ENCODE data around the gene MKRN1.
"Not testable (repeated sequence)": the region's sequence is repeated elsewhere in the genome, so short reads cannot be mapped to it uniquely, and the experiment has no call there.

MKRN1 gene, protein sequence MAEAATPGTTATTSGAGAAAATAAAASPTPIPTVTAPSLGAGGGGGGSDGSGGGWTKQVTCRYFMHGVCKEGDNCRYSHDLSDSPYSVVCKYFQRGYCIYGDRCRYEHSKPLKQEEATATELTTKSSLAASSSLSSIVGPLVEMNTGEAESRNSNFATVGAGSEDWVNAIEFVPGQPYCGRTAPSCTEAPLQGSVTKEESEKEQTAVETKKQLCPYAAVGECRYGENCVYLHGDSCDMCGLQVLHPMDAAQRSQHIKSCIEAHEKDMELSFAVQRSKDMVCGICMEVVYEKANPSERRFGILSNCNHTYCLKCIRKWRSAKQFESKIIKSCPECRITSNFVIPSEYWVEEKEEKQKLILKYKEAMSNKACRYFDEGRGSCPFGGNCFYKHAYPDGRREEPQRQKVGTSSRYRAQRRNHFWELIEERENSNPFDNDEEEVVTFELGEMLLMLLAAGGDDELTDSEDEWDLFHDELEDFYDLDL

DNA sequence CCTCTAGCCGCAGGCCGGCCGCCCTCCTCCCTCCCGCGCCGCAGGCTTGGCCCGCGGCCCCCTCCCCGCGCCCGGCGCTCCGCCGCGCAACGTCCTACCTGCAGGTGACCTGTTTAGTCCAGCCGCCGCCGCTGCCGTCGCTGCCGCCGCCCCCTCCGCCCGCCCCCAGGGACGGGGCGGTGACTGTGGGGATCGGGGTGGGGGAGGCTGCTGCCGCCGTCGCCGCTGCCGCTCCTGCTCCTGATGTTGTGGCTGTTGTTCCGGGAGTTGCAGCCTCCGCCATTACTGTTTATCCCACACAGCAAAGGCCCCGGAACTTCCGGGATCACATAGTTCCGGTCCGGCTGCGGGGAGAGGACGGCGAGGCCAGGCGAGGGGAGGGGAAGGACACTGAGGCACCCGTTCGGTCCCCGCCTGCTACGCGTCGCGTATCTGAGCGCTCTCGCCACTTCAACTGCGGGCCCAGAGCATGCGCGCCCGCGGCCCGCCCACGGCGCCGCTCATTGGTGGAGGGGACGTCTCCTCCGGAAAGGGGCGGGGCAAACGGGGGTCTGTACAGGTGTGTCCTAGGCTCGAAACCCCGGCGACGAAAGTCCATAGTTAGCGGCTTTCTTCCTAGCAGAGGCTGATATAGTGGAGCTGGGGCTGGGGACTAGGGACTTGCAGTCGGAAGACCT, at the start of gene MKRN1:
MKRN1 (minus strand) TSS at position 444 of the 677 bp plus-strand sequence; CDS start at position 283, 161 bp downstream.
- peak; percentile 95 for DNase-seq (ENCODE audit: low spot score)

DNA sequence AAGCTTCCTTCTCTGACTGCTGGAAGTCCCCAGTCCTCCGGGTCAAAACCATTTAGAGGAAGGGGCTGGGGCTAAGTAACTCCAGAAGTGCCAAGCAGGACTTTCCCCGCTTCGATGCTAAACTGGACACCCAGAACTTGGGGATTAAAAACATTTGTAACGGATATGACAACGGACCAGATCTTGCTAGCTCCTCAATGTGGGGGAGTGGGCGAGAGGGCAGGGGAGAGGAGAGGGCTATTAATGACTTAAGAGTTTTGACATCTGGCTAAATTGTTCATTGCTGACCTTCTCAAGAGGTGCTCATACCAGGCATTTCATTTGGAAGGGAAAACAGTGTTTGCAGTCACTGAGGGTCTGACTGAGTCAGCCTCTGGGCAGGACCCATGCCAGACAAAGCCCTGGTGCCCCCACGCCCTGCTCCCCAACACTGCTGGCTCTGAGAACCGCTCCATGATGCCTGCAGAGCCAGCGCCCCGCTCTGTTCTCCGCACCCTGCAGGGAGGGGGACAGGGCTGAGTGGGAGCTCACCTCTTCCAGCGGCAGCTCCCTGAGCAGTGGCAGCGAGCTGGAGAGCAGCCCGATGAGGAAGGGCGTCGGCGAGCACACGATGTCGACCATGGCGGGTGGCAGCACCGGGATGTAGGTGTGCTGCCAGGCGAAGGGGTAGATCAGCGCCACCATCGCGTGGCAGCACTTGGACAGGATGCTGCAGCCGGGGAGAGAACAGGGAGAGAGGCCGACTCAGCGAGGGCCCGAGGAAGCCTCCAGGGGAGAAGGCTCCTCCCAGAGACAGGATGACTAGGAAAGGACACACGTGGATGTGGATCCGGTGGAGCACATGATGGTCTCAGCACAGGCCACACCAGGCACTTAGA, 47.7 kb upstream of the MKRN1 start:
- no peak for DNase-seq (ENCODE audit: low spot score)

DNA sequence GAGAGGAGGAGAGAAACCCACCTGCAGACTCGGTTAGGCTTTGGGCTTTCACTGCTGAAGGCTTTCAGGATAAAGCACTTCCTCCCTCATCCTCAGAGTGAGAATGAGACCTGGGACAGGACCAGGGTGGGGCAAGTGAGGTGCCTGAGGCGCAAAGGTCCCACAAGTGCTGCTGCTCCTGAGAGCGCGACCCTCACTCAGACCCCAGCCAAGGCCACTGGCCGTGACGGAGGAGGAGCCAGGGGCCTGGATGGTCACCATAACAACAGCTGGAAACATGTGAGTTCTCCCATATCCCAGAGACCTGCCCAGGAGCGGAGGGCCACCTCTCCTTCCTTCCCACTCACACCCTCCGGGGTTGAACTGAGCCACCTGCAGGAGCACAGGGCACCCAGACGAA, 46.9 kb upstream of the MKRN1 start:
- DNase-seq (ENCODE audit: low spot score), result no peak

DNA sequence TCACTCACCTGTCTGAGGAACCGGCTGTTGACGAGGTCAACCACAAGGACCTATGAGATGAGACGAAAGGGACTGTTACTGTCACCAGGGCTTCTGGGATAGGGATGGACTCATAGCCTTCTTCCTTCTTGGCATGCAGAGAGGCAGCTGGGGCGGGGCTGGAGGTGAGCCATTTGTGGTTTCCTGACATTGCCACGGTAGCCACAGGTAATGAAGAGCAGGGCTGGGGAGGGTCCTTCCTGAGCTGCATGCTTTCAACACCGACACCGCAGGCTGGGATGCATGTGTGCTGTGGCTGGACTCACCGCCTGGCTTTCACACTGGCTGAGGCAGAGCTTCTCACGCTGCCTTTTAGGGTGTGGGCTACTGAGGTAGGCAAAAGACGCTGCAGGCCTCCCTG, 46.4 kb upstream of the MKRN1 start:
- no peak for DNase-seq (ENCODE audit: low spot score)

DNA sequence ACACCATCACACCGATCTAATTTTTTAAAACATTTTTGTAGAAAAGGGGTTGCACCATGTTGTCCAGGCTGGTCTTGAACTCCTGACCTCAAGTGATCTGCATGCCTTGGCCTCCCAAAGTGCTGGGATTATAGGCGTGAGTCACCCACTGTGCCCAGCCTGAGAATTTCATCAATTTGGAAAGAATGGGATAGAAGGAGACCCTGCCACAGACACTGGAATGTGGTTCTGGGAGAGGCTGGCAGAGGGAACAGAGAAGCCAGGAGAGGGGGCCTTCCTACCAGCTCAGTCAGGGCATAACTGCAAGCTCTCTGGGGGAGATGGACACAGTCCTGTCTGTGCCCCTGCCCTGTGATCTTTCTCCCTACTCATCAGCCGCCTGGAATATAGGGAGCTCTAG, 42.1 kb upstream of the MKRN1 start:
- DNase-seq (ENCODE audit: low spot score), result no peak

DNA sequence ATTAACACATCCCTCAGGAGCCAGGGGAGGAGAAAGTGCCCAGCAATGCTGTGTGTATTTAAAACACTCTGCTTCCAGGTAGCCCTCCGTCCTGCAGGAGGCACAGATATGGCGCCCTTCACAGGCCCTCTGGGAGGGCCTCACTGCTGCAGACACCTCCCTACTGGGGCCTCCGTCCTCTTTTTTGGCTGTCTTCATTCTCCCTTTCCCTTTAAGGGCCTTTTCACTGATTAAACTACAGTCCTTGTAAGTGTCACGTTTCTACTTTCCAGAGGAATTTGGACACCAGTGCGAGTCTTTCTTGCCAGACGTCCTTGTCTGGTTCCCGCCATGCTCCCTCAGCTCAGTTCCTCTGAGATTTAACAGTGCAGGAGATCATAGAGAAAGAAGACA, 39.7 kb upstream of the MKRN1 start:
- DNase-seq (ENCODE audit: low spot score), result no peak

DNA sequence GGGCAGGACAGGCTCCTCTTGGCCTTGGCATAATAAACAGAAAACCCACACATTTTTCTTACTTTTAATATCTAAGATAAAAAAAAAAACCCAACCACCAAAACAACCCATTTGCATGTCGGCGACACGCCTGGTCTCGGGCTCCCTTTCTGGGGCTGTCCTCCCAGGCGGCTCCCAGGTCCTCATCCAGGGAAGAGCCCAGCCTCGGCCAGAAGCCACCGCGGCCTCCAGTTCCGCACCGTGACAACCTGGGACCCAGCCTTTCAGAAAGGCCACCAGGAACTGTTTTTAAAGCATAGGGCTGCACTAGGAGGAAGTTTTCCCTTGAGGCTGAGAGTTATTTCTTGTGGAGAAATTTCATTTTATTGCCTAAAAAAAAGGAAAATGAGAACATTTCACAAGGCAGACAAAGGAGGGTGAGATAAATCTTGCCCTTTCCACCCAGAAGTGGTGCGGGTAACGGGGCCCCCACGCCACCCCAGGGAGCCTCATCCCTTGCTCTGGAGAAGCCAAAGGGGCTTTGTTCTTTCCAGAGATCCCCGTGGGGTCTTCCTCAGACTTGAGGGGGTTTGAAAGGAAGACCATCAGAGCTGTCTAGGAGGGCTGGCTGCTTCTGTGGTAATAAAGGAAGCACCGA, 39.2 kb upstream of the MKRN1 start:
- no peak for DNase-seq (ENCODE audit: low spot score)

DNA sequence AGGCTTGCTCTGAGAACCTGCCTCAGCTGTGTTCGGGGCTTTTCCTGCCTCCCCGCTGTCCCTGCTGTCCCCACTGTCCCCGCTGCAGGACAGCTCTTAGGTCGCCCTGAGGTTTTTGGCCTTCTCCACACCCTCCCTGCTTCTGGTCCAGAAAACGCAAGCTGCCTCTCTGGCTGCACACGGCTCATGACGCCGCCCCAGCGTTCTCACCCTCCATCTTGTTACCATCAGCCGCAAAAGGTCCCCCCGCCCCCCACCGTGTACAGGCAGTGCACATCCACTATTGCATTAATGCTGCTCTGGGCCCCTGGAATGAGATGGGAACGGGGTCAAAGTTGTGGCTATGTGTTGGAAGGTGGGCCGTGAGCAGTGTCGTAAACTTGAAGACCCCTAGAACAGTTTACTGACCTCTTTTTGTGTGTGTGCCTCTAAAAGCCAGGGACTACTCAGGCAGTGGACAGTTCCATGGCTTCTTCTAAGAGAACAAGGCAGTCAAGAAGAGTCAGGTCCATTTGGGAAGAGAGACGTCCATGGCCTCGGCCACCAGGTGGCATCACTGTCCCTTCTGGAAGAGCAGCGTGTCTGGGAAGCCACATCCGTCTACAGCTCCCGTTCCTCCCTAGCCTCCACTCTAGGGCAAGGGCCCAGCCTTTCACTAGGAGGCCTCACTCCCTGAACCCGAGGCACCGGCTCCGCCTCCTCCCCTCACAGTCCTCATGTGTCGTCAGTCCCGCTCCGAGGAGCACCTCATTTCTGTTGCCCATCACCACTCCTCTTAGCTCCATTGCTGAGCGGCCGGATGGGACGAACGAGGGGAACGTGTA, 38.5 kb upstream of the MKRN1 start:
- peak; percentile 92 for DNase-seq (ENCODE audit: low spot score)

DNA sequence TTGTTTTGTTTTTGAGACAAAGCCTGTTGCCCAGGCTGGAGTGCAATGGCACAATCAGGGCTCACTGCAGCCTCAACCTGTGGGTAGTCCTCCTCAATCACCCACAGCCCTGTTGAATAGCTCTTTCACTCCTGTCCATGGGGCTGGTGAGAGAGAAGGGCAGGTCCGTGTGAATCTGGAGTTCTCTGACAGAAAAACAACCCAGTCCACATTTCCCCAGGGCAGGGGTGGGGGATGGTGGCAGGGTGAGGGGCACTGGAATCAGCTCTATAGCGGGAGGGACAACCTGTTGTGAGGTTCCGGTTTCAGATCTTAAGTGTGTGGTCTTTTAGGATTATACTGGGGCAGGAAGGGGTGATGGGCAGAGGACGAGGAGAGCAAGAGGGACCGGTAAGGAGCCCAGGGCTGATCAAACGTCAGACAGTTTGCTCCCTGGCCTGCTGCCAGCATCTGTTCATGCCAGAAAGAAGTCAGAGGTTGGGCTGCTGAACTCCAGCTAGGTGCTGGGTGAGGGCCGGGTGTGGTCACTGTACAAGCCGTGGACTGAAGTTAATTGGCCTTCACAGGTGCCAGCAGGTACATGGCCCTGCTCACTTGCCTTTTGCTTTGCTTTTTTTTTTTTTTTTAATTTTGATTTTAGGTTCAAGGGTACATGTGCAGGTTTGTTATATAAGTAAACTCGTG, 33.2 kb upstream of the MKRN1 start:
- no peak for DNase-seq (ENCODE audit: low spot score)

DNA sequence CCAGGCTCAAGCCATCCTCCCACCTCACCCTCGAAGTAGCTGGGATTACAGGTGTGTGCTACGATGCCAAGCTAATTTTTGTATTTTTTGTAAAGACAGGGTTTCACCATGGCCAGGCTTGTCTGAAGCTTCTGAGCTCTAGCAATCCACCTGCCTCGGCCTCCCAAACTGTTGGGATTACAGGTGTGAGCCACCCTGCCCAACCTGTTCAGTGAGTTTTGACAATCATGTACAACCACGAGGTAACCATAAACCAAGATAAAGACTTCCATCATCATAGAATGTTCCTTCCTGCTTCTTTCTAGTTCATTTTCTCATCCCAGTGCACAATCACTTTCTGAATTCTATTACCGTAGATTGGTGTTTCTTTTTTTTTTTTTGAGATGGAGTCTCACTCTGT, 30.5 kb upstream of the MKRN1 start:
- DNase-seq (ENCODE audit: low spot score), result no peak

DNA sequence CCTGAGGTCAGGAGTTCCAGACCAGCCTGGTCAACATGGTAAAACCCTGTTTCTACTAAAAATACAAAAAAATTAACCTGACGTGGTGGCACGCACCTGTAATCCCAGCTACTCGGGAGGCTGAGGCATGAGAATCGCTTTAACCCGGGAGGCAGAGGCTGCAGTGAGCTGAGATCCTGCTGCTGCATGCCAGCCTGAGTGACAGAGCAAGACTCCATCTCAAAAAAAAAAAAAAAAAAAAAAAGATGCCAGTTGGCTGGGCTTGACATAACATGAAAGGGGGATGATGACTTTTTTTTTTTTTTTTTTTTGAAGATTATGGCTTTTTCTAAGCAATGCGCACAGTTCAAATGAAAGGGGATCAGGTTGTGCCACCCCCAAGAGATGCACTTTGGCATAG, 28.3 kb upstream of the MKRN1 start:
- not testable (repeated sequence) for DNase-seq (ENCODE audit: low spot score)

DNA sequence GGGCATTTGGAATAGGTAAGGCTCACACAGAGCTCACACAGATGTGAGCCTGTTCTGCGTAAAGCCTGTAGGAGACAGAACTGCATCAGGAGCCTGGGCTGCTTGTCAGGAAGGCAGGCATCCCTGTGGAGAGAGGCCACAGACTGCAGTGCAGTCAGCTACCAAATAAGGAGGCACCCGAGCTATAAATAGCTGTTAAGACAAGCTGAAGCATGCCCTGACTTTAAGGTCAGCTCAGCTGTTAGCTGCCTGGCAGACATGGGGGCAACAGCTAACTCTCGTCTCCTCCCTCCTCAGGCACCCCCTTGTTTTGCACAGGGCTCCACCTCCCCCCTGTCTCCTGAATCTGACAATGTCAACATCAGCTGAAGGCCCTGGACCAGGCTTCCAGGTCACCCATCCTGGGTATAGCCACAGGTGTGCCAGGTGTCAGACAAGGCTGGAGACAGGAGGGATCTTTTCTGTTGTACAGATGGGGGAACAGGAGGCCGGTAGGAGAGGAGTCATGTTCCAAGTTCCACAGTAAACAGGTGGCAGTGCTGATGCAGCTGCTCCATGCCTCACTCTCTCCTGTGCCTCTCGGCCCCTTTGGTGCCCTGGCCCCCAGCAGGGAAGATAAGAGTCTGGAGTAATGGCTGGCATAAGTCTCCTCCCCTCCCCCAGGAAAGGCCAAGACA, 27.6 kb upstream of the MKRN1 start:
- DNase-seq (ENCODE audit: low spot score), result peak; percentile 84

DNA sequence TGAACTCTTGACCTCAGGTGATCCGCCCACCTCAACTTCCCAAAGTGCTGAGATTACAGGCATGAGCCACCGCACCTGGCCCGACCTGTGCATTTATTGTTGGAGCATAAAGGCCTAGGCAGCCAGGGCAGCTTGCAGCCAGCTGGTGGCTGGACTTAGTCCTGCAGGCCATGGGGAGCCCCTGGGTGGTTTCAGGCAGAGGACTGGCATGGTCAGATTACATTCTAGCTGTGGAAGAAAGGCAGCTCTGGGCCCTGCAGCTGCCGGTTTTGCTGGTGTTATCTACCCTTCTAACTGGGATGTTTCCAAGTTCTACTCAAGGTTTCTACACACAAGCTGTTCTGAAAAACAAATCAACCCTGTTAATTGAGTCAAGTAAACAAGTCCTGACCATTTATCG, 22.7 kb upstream of the MKRN1 start:
- DNase-seq (ENCODE audit: low spot score), result no peak

DNA sequence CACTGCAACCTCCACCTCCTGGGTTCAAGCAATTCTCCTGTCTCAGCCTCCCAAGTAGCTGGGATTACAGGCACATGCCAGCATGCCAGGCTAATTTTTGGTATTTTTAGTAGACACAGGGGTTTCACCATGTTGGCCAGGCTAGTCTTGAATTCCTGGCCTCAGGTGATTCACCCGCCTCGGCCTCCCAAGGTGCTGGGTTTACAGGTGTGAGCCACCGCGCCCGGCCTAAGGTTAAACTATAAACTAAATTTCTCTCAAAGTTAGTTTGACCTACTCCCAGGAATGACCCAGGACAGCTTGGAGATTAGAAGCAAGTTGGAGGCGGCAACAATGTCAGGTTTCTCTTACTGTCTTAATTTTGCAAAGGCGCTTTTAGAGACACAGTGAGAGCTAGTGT, 18.5 kb upstream of the MKRN1 start:
- DNase-seq (ENCODE audit: low spot score), result not testable (repeated sequence)

DNA sequence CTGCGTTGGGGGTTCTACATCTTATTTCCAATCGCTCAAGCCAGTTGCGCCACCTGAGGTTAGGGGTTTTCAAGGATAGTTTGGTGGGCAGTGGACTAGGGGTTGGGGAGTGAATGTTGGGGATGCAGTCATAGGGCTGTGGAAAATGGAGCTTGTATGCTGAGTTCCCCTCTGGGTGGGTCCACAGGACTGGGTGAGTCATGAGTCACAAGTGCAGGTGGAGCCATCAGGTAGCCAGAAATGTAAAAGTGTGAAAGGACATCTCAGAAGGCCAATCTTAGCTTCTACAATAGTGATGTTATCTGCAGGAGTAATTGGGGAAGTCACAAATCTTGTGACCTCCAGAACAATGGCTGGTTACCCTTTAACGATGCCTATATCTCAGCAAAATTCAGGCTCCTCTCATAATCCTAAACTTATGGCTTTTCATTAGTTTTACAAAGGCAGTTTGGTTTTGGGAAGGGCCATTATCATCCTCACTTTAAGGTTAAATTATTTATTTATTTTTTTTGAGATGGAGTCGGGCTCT, 18.0 kb upstream of the MKRN1 start:
- DNase-seq (ENCODE audit: low spot score), result no peak

DNA sequence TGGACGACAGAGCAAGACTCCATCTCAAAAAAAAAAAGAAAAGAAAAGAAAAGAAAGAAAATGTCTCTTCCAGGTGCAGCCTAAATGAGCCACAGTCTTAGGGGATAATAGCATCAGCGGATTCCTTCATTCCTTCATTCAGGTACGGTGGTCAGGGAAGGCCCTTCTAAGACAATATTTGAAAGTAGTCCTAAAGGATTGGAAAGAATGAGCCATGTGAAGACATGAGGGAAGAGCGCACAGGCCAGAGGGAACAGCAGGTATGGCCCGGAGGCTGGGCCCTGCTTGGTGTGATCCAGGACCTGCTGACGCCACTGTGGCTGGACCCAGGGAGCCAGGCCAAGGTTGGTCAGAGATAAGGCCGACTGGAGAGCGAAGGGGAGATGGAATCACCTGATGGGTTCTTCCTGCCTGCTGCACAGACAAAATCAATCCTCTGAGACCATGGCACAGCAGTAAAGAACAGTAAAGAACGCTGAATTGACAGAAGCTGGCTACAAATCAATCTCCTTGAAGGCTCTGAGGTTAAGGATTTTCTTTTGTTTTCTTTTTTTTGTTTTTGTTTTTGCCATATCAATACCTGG, 16.3 kb upstream of the MKRN1 start:
- no peak for DNase-seq (ENCODE audit: low spot score)

DNA sequence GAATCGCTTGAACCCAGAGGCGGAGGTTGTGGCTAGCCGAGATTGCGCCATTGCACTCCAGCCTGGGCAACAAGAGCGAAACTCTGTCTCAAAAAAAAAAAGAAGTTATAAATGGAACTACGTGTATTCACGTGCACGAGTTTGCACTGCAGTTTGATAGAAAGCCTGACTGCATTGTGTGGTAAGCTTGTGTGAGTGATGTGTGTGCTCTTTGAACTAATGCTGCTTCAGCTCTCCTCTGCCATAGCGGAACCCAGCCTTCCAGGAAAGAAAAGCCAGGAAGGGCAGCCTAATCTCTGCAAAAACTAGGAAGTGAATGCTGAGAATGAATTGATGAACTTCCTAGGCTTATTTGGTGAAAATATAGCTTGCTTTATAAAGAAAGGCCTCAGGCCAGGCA, 15.6 kb upstream of the MKRN1 start:
- DNase-seq (ENCODE audit: low spot score), result no peak

DNA sequence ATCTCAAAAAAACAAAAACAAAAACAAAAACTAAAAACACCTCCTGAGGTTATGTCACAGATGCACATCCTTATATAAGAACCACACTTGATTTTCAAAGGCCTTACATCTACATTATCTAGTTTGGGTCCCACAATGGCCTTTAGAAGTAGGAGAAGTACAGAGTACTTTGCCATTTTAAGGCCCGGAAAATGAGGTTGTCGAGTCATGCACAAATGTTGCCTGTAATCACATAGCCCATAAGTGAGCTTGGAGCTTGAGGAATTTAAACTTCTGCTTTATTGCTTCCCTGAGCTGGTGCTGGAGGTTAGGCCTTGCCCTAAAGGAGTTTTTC, 9.7 kb upstream of the MKRN1 start:
- no peak for DNase-seq (ENCODE audit: low spot score)

DNA sequence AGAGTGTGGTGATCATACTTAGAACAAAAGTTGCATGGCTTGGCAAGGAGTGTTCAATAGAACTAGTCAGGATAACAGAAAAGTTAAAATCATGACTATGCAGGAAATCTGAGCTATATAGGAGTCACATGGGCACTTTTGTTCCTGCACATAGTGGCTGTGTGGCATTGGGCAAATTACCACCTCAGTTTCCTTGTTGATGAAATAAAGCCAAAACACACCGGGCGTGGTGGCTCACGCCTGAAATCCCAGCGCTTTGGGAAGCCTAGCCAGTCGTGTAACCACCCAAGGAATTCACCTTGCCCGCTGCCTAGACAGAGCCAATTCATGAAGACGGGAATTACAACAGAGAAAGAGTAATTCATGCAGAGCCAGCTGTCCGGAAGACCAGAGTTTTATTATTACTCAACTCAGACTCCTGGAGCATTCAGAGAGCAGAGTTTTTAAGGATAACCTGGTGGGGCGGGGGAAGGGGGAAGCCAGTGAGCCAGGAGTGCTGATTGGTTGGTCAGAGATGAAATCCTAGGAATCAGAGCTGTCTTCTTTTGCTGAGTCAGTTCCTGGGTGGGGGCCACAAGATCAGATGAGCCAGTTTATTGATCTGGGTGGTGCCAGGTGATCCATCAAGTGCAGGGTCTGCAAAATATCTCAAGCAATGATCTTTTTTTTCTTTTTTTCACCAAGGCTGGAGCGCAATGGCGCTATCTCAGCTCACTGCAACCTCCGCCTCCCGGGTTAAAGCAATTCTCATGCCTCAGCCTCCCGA, 6.4 kb upstream of the MKRN1 start:
- no peak for DNase-seq (ENCODE audit: low spot score)

Measured in hepatic stellate cell (primary cell).